ENCODE data around the gene ARHGEF19.
"Not testable (repeated sequence)": the region's sequence is repeated elsewhere in the genome, so short reads cannot be mapped to it uniquely, and the experiment has no call there.

ARHGEF19 gene

DNA sequence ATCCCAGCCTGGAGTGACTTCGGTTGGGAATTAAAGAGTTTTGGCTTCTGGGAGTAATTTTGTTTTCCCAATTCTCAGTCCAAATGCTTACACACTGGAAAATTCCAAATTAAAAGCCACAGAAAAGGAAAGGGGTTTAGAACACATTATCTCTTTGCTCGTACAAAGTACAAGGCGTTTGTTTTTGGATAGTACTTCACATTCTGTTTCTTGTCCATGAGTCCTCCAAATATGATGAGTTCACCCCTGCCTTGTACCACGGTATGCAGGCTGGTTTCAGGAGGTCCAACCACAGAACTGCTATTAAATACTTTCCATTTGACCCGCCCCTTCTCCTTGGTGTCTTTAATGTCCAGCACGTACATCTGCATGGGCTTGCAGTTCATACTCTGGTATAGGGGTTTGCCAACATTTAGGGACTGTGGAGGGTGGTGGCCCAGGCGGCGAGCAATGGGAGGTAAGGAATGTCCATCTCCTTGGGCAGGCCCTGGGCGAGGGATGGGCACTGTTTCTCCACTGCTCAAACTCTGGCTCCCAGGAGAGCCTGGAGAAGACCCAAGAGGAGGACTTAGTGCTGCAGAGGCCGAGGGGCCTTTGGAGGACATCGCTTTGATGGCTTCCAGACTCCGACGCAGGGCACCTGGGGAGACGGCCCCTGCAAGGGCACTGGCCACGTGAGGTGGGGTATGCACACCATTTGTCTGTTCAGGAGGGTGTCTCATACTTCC, 38.2 kb upstream of the ARHGEF19 start:
- H3K9me3 ChIP-seq (ENCODE audit: control insufficient read depth, low read length): no peaks in the 10 kb centered on the region
- H3K4me3 ChIP-seq (ENCODE audit: low read length): no peak overlapping the region
- H3K9ac ChIP-seq (ENCODE audit: low read length): no peak overlapping the region
- H3K36me3 ChIP-seq (ENCODE audit: control insufficient read depth, insufficient read depth, low read length): no peaks in the 10 kb centered on the region
- no peaks in the 10 kb centered on the region for H3K27me3 ChIP-seq (ENCODE audit: control insufficient read depth, insufficient read depth, low read length)
- peaks cover 27% of the 10 kb centered on the region for H3K4me1 ChIP-seq (ENCODE audit: control insufficient read depth, insufficient read depth, low read length)

GRCh38 chr1:16249596-16250241, 37.3 kb upstream of the ARHGEF19 start:
- Histone ChIP-seq H3K27me3 (ENCODE audit: control insufficient read depth, insufficient read depth, low read length) (no peaks in the 10 kb centered on the region), H3K9ac (ENCODE audit: low read length) (no peak overlapping the region), H3K4me3 (ENCODE audit: low read length) (no peak overlapping the region), H3K4me1 (ENCODE audit: control insufficient read depth, insufficient read depth, low read length) (peaks cover 27% of the 10 kb centered on the region), H3K36me3 (ENCODE audit: control insufficient read depth, insufficient read depth, low read length) (no peaks in the 10 kb centered on the region), H3K9me3 (ENCODE audit: control insufficient read depth, low read length) (no peaks in the 10 kb centered on the region)

DNA sequence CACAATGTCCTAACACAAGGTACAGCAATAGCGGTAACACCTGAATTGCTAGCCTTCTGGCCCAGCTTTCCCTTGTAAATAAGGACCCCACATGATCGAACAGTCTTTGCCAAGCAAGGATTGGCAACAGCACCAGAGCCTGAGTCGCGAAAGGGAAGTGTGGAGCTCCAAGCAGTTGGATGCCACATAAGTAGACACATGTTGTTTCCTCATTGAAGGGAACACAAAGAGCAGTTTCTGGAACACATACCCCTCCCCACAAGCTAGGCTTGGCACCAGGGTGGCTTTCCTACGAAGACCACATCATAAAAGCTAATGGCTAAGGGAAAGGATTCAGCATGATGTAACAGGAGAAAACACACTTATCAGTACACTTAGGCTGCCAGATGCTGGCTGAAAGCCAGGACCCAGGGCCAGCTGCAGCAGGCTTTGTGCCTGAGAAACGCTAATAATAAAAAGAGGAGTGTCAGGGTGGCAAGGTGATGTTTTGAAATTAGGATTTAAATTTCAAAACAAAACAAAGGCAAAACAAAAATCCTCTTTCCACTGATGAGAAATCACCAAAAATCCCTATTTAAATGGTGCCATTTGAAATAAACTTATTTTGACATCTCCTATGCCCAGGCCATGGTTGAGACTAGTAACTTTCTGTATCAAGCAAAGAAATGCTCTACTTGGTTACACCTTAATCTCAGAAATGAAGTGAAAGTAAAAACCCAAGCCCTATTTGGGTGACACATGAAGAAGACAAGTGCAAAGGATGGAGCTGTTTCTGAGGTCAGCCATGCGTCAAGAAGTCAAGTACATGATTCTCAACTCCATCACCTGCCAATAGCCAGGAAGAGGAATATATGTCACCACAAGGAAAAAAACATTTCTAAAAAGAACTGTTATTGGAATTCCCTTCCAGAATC, 36.4 kb upstream of the ARHGEF19 start:
- H3K4me1 ChIP-seq (ENCODE audit: control insufficient read depth, insufficient read depth, low read length): peaks cover 34% of the 10 kb centered on the region
- H3K4me3 ChIP-seq (ENCODE audit: low read length): no peak overlapping the region
- no peaks in the 10 kb centered on the region for H3K27me3 ChIP-seq (ENCODE audit: control insufficient read depth, insufficient read depth, low read length)
- peak overlapping the region; percentile 30 for H3K9ac ChIP-seq (ENCODE audit: low read length)
- H3K9me3 ChIP-seq (ENCODE audit: control insufficient read depth, low read length): no peaks in the 10 kb centered on the region
- H3K36me3 ChIP-seq (ENCODE audit: control insufficient read depth, insufficient read depth, low read length): no peaks in the 10 kb centered on the region

DNA sequence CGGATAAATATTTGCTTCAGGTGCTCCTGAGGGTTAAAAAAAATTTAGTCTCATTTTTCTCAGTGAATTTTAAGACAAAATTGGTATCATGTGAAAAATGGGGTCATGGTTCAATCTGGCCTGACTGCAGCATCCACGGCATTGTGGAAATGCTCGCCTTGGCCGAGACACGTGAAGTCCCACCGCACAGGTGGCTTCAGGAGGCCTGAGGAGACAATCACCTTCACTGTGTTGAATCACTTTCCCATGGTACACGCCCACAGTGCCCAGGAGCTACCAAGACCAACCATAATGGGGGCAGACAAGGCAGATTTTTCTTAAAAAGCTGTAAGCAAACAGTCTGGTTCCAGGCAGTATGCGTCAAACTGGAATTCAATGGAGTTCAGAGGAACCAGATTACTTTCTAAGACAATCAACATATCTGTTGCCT, 35.6 kb upstream of the ARHGEF19 start:
- Histone ChIP-seq H3K4me1 (ENCODE audit: control insufficient read depth, insufficient read depth, low read length) (peaks cover 36% of the 10 kb centered on the region), H3K4me3 (ENCODE audit: low read length) (no peak overlapping the region), H3K36me3 (ENCODE audit: control insufficient read depth, insufficient read depth, low read length) (no peaks in the 10 kb centered on the region)

DNA sequence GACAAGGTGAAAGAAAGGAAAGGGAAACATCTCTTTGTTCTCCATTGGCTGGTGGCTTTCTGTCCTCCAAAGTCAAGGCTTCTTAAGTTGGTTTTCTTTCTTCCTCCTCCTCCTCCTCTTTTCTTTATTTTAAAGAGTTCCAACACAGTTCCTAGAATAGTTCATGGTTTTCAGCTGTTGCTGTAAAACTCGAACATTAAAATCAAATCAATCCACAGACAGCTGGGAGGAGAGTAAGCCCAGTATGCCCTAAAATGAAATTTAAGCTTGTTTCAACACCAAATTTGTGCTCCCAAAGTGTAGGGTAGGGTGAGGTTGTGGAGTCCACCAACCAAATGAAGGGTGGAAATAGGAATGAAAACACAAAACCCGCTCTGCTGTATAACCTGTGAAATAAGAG, 35.0 kb upstream of the ARHGEF19 start:
- Histone ChIP-seq H3K27me3 (ENCODE audit: control insufficient read depth, insufficient read depth, low read length) (no peaks in the 10 kb centered on the region), H3K36me3 (ENCODE audit: control insufficient read depth, insufficient read depth, low read length) (no peaks in the 10 kb centered on the region), H3K9ac (ENCODE audit: low read length) (no peak overlapping the region), H3K4me3 (ENCODE audit: low read length) (no peak overlapping the region), H3K9me3 (ENCODE audit: control insufficient read depth, low read length) (no peaks in the 10 kb centered on the region), H3K4me1 (ENCODE audit: control insufficient read depth, insufficient read depth, low read length) (peaks cover 36% of the 10 kb centered on the region)

More for the DNA sequence above, 35.6 kb upstream of the ARHGEF19 start:
- H3K9me3 ChIP-seq (ENCODE audit: control insufficient read depth, low read length): no peaks in the 10 kb centered on the region
- peak overlapping the region; percentile 30 for H3K9ac ChIP-seq (ENCODE audit: low read length)
- no peaks in the 10 kb centered on the region for H3K27me3 ChIP-seq (ENCODE audit: control insufficient read depth, insufficient read depth, low read length)

GRCh38 chr1:16246961-16247360, 34.5 kb upstream of the ARHGEF19 start:
- Histone ChIP-seq H3K27me3 (ENCODE audit: control insufficient read depth, insufficient read depth, low read length) (no peaks in the 10 kb centered on the region), H3K9ac (ENCODE audit: low read length) (no peak overlapping the region), H3K4me3 (ENCODE audit: low read length) (no peak overlapping the region), H3K36me3 (ENCODE audit: control insufficient read depth, insufficient read depth, low read length) (no peaks in the 10 kb centered on the region), H3K4me1 (ENCODE audit: control insufficient read depth, insufficient read depth, low read length) (peaks cover 36% of the 10 kb centered on the region), H3K9me3 (ENCODE audit: control insufficient read depth, low read length) (no peaks in the 10 kb centered on the region)

- H3K9me3 ChIP-seq (ENCODE audit: control insufficient read depth, low read length); H3K9ac ChIP-seq (ENCODE audit: low read length); H3K36me3 ChIP-seq (ENCODE audit: control insufficient read depth, insufficient read depth, low read length); H3K4me3 ChIP-seq (ENCODE audit: low read length); H3K27me3 ChIP-seq (ENCODE audit: control insufficient read depth, insufficient read depth, low read length): not testable (repeated sequence)
- H3K4me1 ChIP-seq (ENCODE audit: control insufficient read depth, insufficient read depth, low read length): peaks cover 36% of the 10 kb centered on the region
Measured at GRCh38 chr1:16246239-16246638, 33.8 kb upstream of the ARHGEF19 start.

DNA sequence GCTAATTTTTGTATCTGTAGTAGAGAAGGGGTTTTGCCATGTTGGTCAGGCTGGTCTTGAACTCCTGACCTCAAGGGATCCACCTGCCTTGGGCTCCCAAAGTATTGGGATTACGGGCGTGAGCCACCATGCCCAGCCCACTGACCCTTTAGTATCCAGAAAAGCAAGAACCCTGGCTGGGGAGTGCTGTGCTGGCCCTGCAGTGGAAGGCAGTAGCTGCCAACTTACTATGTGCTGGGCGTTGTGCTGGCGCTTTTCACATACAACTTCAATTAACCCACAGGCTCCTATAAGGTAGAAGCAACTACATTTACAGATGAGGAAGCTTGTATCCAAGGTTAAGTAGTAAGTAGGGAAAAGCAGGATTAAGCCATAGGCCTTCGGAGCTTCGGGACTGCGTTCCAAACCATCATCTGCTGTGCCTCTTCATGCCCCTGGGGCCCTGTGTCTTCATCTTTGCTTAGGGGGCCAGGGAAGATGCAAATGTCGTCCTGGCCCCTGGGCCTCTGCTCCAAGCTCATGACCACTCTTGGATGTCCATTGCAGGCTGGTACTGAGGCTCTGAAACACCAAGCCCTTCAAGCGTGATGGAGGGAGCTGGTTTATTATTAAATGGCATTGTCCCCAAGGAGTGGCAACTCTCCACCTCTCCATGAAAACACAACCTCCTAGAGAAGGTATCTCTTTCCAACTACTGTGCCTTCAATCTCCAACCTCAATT, 33.2 kb upstream of the ARHGEF19 start:
- no peaks in the 10 kb centered on the region for H3K27me3 ChIP-seq (ENCODE audit: control insufficient read depth, insufficient read depth, low read length)
- H3K36me3 ChIP-seq (ENCODE audit: control insufficient read depth, insufficient read depth, low read length): no peaks in the 10 kb centered on the region
- no peaks in the 10 kb centered on the region for H3K9me3 ChIP-seq (ENCODE audit: control insufficient read depth, low read length)
- H3K4me3 ChIP-seq (ENCODE audit: low read length): no peak overlapping the region
- H3K9ac ChIP-seq (ENCODE audit: low read length): no peak overlapping the region
- H3K4me1 ChIP-seq (ENCODE audit: control insufficient read depth, insufficient read depth, low read length): peaks cover 33% of the 10 kb centered on the region

DNA sequence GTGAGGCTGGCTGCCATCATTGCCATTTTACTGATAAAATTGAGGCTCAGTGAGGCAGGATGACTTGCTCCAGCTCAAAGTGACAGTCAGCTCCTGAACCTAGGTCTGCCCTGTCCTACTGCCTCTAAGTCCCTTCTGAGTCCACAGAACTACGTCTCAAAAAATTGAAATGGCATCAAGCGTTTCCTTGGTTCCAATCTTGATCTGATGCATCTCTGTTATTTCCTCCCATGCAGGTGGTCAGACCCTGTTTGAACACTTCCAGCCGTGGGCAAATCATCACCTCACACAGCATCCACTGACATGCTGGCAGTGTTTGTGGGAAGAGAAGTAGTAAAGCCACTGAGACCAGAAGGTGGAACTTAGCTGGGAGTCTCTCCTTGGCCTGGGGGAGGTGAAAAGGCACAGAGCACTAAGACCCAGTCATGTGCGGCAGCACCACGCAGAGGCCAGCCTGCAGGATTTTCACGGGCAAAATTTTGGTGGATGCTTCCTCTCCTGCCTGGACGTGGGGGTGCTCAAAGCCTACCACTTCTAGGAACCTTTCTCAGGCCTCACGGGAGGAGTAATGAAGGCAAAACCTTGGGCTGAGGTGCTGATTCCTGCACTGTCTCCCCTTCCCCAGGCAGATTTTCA, 32.3 kb upstream of the ARHGEF19 start:
- H3K9me3 ChIP-seq (ENCODE audit: control insufficient read depth, low read length): no peaks in the 10 kb centered on the region
- H3K4me1 ChIP-seq (ENCODE audit: control insufficient read depth, insufficient read depth, low read length): peaks cover 27% of the 10 kb centered on the region
- H3K36me3 ChIP-seq (ENCODE audit: control insufficient read depth, insufficient read depth, low read length): no peaks in the 10 kb centered on the region
- no peak overlapping the region for H3K9ac ChIP-seq (ENCODE audit: low read length)
- H3K27me3 ChIP-seq (ENCODE audit: control insufficient read depth, insufficient read depth, low read length): no peaks in the 10 kb centered on the region
- no peak overlapping the region for H3K4me3 ChIP-seq (ENCODE audit: low read length)

DNA sequence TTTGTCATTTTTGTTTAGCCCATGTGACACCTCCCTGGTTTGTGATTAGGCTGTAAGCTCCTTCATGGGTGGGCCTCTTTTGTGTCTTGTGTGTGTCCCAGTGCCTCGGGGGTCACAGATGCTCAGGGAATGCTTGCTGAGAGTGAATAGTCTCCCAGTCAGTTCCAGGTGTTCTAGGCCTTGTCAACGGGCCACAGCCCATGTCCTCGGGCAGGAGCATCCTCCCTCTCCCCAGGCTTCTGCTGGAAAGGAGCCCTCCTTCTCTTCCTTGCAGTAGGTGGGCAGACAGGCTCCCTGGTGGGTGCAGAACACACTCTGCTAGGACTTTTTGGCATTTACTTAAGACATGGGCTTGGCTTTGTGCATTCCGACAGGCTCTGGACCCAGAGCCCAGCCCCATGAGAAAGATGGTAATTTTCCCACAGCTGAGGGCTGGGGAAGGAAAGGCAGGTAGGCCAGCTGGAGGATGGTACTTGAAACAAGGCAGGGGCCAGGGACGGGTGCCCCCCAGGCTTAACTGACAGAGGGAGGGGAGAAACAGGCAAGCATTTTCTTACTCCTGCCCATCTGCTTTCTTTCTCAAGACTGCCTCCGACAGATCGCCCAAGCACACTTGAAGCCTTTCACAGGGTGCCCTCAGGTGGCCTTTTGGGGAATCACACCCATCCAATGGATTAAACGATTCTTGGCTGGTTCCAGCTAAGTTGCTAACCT, 31.6 kb upstream of the ARHGEF19 start:
- H3K9me3 ChIP-seq (ENCODE audit: control insufficient read depth, low read length): no peaks in the 10 kb centered on the region
- no peak overlapping the region for H3K4me3 ChIP-seq (ENCODE audit: low read length)
- no peaks in the 10 kb centered on the region for H3K36me3 ChIP-seq (ENCODE audit: control insufficient read depth, insufficient read depth, low read length)
- H3K9ac ChIP-seq (ENCODE audit: low read length): no peak overlapping the region
- H3K4me1 ChIP-seq (ENCODE audit: control insufficient read depth, insufficient read depth, low read length): peaks cover 22% of the 10 kb centered on the region
- H3K27me3 ChIP-seq (ENCODE audit: control insufficient read depth, insufficient read depth, low read length): no peaks in the 10 kb centered on the region

GRCh38 chr1:16243215-16243610, 30.8 kb upstream of the ARHGEF19 start:
- H3K27me3 ChIP-seq (ENCODE audit: control insufficient read depth, insufficient read depth, low read length): no peaks in the 10 kb centered on the region
- H3K4me1 ChIP-seq (ENCODE audit: control insufficient read depth, insufficient read depth, low read length): peaks cover 16% of the 10 kb centered on the region
- no peaks in the 10 kb centered on the region for H3K36me3 ChIP-seq (ENCODE audit: control insufficient read depth, insufficient read depth, low read length)
- H3K4me3 ChIP-seq (ENCODE audit: low read length): no peak overlapping the region
- H3K9me3 ChIP-seq (ENCODE audit: control insufficient read depth, low read length): no peaks in the 10 kb centered on the region
- H3K9ac ChIP-seq (ENCODE audit: low read length): no peak overlapping the region
